NT2/D1 (cell line): ENCODE measurements around the gene EGLN1.

Experiments
- DNase-seq: peaks from one replicate; pipeline ENCODE4 v3.0.0-alpha.2; 2011; ENCODE audit warnings: low read depth, low spot score
- H3K27me3 ChIP-seq: 2 replicates; pipeline ENCODE4 v1.6.0; 2011; ENCODE audit warnings: mild to moderate bottlenecking; ENCODE audit not compliant: insufficient read length, insufficient read depth
- H3K36me3 ChIP-seq: 2 replicates; pipeline ENCODE4 v1.6.1; 2011; ENCODE audit warnings: mild to moderate bottlenecking, low read length, mixed read lengths; ENCODE audit not compliant: insufficient read depth, insufficient read length
- H3K4me1 ChIP-seq: 2 replicates; pipeline ENCODE4 v1.5.1; 2011; ENCODE audit not compliant: insufficient read depth, insufficient read length
- H3K4me3 ChIP-seq: 2 replicates; pipeline ENCODE4 v1.5.1; 2011; ENCODE audit warnings: low read depth; ENCODE audit not compliant: insufficient read length
- H3K9ac ChIP-seq: 2 replicates; pipeline ENCODE4 v1.6.0; 2011; ENCODE audit warnings: low read depth; ENCODE audit not compliant: insufficient read length
- H3K9me3 ChIP-seq: 2 replicates; pipeline ENCODE4 v1.5.1; 2011; ENCODE audit warnings: mild to moderate bottlenecking, low read length; ENCODE audit not compliant: insufficient read depth
- SUZ12 ChIP-seq: IDR thresholded peaks from 2 replicates; pipeline ENCODE4 v1.6.1; 2011; ENCODE audit not compliant: insufficient read length, insufficient read depth; ENCODE audit errors: extremely low read depth
- YY1 ChIP-seq: IDR thresholded peaks from 2 replicates; pipeline ENCODE4 v1.6.1; 2011; ENCODE audit not compliant: insufficient read length, insufficient read depth
- ZNF274 ChIP-seq: IDR thresholded peaks from 2 replicates; pipeline ENCODE4 v1.6.1; 2011; ENCODE audit warnings: mild to moderate bottlenecking, low read depth, low read length

The EGLN1 gene

DNA sequence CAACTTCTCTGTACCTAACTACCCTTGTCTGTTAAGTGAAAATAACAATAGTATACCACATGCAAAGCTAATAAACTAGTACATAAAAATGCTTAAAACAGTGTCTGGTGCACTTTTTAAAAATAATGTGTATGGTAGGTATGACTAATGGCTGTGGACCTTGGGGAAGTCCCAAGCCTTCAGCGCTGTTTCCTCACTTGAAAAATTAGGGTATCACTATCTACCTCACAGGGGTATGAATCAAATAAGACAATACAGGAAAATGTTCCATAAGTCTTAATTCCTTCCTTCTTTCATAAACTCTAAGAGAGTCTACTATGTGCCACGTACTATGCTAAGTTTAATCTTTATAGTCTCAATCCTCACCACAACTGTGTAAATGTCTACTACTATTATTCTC, 32.0 kb downstream of the EGLN1 start:
- Histone ChIP-seq H3K9me3 (no peaks in the 10 kb centered on the region), H3K9ac (no peak overlapping the region), H3K4me1 (no peaks in the 10 kb centered on the region), H3K4me3 (no peak overlapping the region), H3K27me3 (no peaks in the 10 kb centered on the region), H3K36me3 (no peaks in the 10 kb centered on the region)
- TF ChIP-seq SUZ12 (no peak), YY1 (no peak), ZNF274 (no peak)
- no peak for DNase-seq

DNA sequence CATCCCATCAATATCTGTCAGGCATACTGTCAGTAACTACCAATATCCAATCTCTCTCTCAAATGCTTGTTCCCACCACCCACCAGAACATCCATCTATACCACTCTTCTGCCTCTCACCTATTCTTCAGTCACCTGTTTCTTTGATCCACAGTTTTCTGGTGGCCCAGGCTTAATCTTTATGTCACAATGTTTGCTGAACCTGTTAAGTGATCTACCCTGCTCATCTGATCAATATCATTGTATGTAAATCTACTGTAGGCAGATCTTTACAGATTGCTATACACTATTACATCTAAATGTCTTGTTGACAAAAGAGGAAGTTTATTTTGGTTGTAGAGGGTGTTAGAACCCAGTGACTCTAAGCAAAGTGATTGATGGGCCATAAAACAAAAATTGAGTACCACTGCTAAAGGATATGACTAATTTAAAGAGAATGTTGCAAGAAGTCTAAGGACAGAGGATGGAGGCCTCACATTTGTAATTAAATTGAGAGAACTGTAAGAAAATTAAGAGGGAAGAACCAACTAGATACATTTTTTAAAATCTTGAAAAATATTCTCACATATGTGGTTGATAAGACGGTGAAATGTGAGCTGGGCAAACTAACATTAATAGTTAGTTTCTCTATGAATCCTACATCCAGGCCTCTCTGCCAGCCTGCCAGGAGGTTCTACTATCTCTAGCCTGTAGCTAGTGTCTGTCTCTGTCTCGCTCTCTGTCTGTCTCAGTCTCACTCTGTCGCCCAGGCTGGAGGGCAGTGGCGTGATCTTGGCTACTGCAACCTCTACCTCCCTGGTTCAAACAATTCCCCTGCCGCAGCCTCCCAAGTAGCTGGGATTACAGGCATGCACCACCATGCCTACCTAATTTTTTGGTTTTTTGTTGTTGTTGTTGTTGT, 34.1 kb downstream of the EGLN1 start:
- no peaks in the 10 kb centered on the region for H3K9me3 ChIP-seq
- TF ChIP-seq YY1 = no peak
- no peak for TF ChIP-seq ZNF274
- TF ChIP-seq SUZ12 = no peak
- no peak overlapping the region for H3K9ac ChIP-seq
- H3K4me1 ChIP-seq = no peaks in the 10 kb centered on the region
- H3K36me3 ChIP-seq = no peaks in the 10 kb centered on the region
- no peaks in the 10 kb centered on the region for H3K27me3 ChIP-seq
- DNase-seq = no peak
- no peak overlapping the region for H3K4me3 ChIP-seq

DNA sequence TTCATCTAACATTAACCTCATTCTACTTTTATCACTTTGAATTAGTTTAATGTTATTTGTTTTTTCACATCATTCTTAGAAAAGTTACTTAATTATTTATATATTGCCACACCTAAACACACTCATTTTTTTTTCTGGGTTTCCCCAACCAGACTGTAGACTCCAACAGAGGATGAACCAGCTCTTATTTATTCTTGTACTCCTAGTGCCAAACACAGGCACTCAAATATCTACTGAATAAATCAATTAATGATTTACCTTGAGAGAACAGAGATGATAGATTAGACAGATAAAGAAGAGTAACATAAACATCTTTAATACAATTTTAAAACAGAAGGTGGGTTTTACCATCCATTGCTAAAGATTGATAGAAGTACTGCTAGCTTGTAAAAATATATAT, 35.6 kb downstream of the EGLN1 start:
- DNase-seq = no peak
- Histone ChIP-seq H3K9ac (no peak overlapping the region), H3K4me3 (no peak overlapping the region), H3K36me3 (no peaks in the 10 kb centered on the region), H3K9me3 (no peaks in the 10 kb centered on the region), H3K4me1 (no peaks in the 10 kb centered on the region), H3K27me3 (no peaks in the 10 kb centered on the region)
- TF ChIP-seq ZNF274 (no peak), YY1 (no peak), SUZ12 (no peak)

DNA sequence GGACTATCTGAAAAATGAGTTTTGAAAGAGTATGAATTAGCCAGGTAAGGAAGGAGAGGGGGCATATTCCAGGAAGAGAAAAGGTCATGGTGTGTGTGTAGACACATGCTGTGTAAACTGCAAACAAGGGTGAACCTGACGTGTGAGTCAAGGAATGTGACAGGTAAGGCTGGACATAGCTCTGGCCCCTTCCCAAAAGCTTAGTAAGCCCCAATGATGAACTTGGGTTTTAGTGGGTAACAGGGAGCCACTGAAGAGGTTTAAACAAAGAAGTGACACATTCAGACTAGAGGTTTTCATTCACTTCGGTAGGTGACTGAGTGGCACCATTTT, 36.7 kb downstream of the EGLN1 start:
- TF ChIP-seq ZNF274 (no peak), YY1 (no peak), SUZ12 (no peak)
- Histone ChIP-seq H3K9me3 (no peaks in the 10 kb centered on the region), H3K36me3 (no peaks in the 10 kb centered on the region), H3K27me3 (no peaks in the 10 kb centered on the region), H3K9ac (no peak overlapping the region), H3K4me1 (no peaks in the 10 kb centered on the region), H3K4me3 (no peak overlapping the region)
- DNase-seq = no peak

DNA sequence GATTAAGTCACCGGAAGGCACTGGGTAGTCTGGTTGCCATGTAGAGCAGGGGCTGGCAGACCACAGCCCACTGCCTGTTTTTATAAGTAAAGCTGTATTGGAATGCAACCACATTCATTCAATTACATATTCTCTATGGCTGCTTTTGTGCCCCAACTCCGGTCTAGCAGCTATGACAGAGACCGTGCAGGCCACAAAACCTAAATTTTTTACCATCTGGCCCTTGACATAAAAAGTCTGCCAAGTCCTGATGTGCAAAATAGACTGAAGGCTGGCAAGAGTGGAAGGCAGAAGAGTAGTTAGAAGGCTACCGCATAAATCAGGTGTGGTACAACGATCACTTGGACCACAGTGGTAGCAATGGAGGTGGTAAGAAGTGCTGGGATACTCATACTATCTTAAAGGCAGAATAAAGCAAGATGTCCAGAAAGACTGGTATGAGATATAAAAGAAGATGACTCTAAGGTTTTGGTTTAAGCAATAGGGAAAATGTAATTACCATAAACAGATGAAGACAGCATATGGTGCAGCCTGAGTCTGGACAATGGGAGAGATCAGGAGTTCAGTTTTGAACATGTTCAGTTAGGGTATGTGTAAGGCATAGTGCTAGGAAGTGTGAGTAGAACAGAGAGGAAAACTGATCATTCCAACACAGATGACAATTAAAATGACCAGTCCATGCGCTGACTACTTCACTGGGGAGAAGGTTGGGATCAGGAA, 37.2 kb downstream of the EGLN1 start:
- no peak for TF ChIP-seq YY1
- Histone ChIP-seq H3K4me3 (no peak overlapping the region), H3K27me3 (no peaks in the 10 kb centered on the region), H3K4me1 (no peaks in the 10 kb centered on the region), H3K36me3 (no peaks in the 10 kb centered on the region), H3K9me3 (no peaks in the 10 kb centered on the region), H3K9ac (no peak overlapping the region)
- DNase-seq = no peak

DNA sequence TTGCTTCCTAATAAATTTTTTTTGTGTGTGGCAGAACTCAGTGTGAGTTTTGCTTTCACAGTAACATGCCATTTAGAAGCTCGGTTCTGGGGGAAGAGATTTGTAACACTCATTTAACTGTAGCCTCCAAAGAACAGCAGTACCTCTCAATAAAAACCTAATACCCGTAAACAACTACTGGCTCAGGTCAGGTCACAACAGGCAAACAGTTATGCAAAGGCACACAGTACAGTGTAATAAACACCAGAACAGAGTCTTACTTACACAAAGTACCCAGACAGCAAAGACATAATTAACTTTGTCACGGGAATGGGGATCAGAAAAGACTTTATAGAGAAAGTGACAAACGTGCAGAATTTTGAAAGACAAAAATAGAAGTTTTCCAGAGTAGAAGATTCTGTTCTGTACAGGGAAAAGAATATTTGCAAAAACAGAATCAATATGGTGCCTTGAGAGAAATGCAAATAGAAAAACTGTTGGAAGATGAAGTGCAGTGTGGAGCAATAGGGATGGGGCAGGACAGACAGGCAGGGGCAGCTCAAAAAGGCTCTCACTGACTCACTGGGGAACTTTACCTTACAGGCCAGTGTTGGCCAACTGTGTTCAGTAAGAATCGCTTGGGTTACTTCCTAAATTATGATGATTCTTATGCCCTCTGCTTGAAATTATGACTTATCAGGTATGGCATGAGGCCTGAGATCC, 38.8 kb downstream of the EGLN1 start:
- TF ChIP-seq YY1 (no peak), ZNF274 (no peak), SUZ12 (no peak)
- H3K4me1 ChIP-seq = no peaks in the 10 kb centered on the region
- no peaks in the 10 kb centered on the region for H3K36me3 ChIP-seq
- no peak overlapping the region for H3K4me3 ChIP-seq
- no peak overlapping the region for H3K9ac ChIP-seq
- no peaks in the 10 kb centered on the region for H3K27me3 ChIP-seq
- H3K9me3 ChIP-seq = no peaks in the 10 kb centered on the region
- DNase-seq = no peak

DNA sequence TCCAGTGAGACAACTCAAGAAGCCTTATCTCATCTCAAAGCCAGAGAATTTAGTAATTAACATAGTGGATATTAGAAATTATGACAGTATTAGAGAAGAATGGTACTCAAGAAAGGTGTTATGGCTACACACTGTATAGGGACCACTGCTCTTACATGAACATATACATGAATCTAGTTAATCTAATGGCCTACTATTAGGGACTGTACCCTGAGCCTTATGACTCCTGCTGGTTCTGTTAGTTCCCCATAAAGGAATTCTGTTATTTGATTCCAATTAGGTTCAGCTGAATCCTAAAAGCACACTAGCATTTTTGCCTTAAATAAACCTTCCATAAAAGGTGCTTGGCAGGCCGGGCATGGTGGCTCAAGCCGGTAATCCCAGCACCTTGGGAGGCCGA, 39.7 kb downstream of the EGLN1 start:
- Histone ChIP-seq H3K4me3 (no peak overlapping the region), H3K4me1 (no peaks in the 10 kb centered on the region), H3K9me3 (no peaks in the 10 kb centered on the region), H3K9ac (no peak overlapping the region), H3K36me3 (no peaks in the 10 kb centered on the region), H3K27me3 (no peaks in the 10 kb centered on the region)
- DNase-seq = no peak
- TF ChIP-seq ZNF274 (no peak), SUZ12 (no peak), YY1 (no peak)
